ENCODE results near the gene SAMHD1. TPM values are rescaled to one million over a fixed set of nuclear protein-coding genes. Genes with fewer than 3 reads are reported as not detected.
"Not testable (repeated sequence)": the region's sequence is repeated elsewhere in the genome, so short reads cannot be mapped to it uniquely, and the experiment has no call there.

SAMHD1 gene
- total and polyA plus RNA-seq, 4 donors: 42.0 to 125 (median 45.2) TPM

- Histone ChIP-seq H3K36me3 (ENCODE audit: control insufficient read depth, insufficient read depth, low read length) (peaks cover 44% of the 10 kb centered on the region), H3K27me3 (ENCODE audit: control insufficient read depth, insufficient read depth, low read length) (no peaks in the 10 kb centered on the region), H3K4me3 (ENCODE audit: low read depth, low read length) (no peak overlapping the region), H3K27ac (ENCODE audit: low read depth, low read length) (no peak overlapping the region), H3K9me3 (ENCODE audit: control insufficient read depth, insufficient read depth, low read length) (no peaks in the 10 kb centered on the region), H3K4me1 (ENCODE audit: control insufficient read depth, insufficient read depth, low read length) (peaks cover 69% of the 10 kb centered on the region)
- WGBS (ENCODE audit: insufficient coverage): 99% methylated on average over 6 of the region's 6 CpGs
- DNase-seq (ENCODE audit: low read depth in 4 of 6, low spot score in 6 of 6): no peak
These were observed 100.7 kb downstream of the SAMHD1 start for GRCh38 chr20:36850759-36851158.

GRCh38 chr20:36849333-36850065 is 102.0 kb downstream of the SAMHD1 start:
- no peaks in the 10 kb centered on the region for H3K27me3 ChIP-seq (ENCODE audit: control insufficient read depth, insufficient read depth, low read length)
- no peak overlapping the region for H3K4me3 ChIP-seq (ENCODE audit: low read depth, low read length)
- no peak for DNase-seq (ENCODE audit: low read depth in 4 of 6, low spot score in 6 of 6)
- peaks cover 65% of the 10 kb centered on the region for H3K4me1 ChIP-seq (ENCODE audit: control insufficient read depth, insufficient read depth, low read length)
- H3K9me3 ChIP-seq (ENCODE audit: control insufficient read depth, insufficient read depth, low read length): no peaks in the 10 kb centered on the region
- H3K36me3 ChIP-seq (ENCODE audit: control insufficient read depth, insufficient read depth, low read length): peaks cover 38% of the 10 kb centered on the region
- 90% methylated on average over 6 of the region's 9 CpGs for WGBS (ENCODE audit: insufficient coverage)
- peak overlapping the region; percentile 25 for H3K27ac ChIP-seq (ENCODE audit: low read depth, low read length)

- no peak for DNase-seq (ENCODE audit: low read depth in 4 of 6, low spot score in 6 of 6)
- no peaks in the 10 kb centered on the region for H3K9me3 ChIP-seq (ENCODE audit: control insufficient read depth, insufficient read depth, low read length)
- peak overlapping the region; percentile 85 for H3K27ac ChIP-seq (ENCODE audit: low read depth, low read length)
- no peak overlapping the region for H3K4me3 ChIP-seq (ENCODE audit: low read depth, low read length)
- H3K36me3 ChIP-seq (ENCODE audit: control insufficient read depth, insufficient read depth, low read length): peaks cover 33% of the 10 kb centered on the region
- H3K27me3 ChIP-seq (ENCODE audit: control insufficient read depth, insufficient read depth, low read length): no peaks in the 10 kb centered on the region
- peaks cover 56% of the 10 kb centered on the region for H3K4me1 ChIP-seq (ENCODE audit: control insufficient read depth, insufficient read depth, low read length)
These were observed 102.8 kb downstream of the SAMHD1 start for GRCh38 chr20:36848677-36849076.

DNA sequence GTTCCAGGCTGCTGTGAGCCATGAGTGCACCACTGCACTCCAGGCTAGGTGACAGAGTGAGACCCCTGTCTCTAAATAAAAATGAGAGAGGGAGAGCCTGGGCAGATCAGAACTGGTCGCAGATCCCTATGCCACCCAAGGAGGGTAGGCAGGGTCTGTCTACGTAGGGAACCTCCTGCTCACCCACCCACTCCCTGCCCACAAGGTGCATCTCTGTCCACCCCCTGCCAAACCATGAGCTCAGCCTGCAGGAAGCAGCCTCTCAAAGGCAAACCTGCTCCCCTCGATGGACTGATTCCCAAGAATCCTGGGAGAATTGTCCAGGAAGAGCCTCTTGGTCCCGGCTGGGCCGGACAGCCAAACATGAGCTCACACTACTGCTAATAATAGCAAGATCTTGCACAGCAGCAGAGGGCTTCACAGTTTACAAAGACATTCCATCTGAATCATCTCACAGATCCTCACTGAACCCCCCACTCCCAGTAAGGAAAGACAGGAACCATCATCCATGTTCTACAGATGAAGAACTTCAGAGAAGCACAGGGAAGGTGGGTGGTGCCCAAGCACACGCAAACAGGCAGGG is 103.3 kb downstream of the SAMHD1 start:
- H3K27me3 ChIP-seq (ENCODE audit: control insufficient read depth, insufficient read depth, low read length): no peaks in the 10 kb centered on the region
- H3K4me1 ChIP-seq (ENCODE audit: control insufficient read depth, insufficient read depth, low read length): peaks cover 54% of the 10 kb centered on the region
- peak overlapping the region; percentile 85 for H3K27ac ChIP-seq (ENCODE audit: low read depth, low read length)
- DNase-seq (ENCODE audit: low read depth in 4 of 6, low spot score in 6 of 6): peak in 1 of 6 donors; percentile 57
- peaks cover 30% of the 10 kb centered on the region for H3K36me3 ChIP-seq (ENCODE audit: control insufficient read depth, insufficient read depth, low read length)
- H3K9me3 ChIP-seq (ENCODE audit: control insufficient read depth, insufficient read depth, low read length): no peaks in the 10 kb centered on the region
- 75% methylated on average over 4 of the region's 6 CpGs for WGBS (ENCODE audit: insufficient coverage)
- no peak overlapping the region for H3K4me3 ChIP-seq (ENCODE audit: low read depth, low read length)

DNA sequence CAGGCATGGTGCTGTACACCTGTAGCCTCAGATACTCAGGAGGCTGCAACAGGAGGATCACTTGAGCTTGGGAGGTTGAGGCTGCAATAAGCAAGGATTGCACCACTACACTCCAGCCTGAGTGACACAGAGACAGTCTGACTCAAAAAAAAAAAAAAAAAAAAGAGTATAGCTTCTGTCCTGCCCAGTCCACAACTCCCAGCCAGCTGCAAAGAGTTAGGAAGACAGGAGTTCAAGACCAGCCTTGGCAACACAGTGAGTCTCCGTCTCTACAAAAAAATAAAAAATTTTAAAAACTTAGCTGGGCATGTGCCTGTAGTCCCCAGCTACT is 103.8 kb downstream of the SAMHD1 start:
- WGBS (ENCODE audit: insufficient coverage): 80% methylated on average over 1 of the region's 1 CpG
- H3K4me1 ChIP-seq (ENCODE audit: control insufficient read depth, insufficient read depth, low read length): peaks cover 56% of the 10 kb centered on the region

DNA sequence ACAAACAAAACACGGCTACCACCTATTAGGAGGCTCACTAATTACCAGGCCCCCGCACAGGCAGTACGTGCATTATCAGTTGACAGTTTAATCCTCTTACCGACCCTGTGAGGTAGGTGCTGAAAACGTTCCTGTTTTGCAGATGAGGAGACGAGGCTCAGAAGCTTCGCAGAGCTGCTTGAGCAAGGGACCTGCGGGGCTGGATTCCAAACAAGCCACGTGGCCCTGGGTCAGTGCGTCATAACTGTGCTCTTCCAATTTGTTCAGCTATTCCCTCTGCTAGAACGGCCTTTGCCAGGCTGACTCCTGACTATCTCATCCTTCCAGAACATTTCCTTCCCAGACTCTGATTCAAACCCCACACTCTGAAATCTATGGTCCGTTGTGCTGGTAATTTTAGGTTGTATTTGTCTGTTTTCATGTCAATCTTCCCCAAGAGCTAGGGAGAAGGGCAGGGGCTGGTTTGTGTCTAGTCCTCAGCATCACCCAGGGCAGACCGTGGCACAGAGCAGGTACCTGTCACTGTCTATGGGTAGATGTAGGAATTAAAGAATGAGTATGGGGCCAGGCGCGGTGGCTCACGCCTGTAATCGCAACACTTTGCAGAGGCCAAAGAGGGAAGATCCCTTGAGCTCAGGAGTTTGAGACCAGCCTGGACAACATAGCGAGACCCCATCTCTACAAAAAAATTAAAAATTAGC is 104.3 kb downstream of the SAMHD1 start:
- no peak overlapping the region for H3K4me3 ChIP-seq (ENCODE audit: low read depth, low read length)
- peaks cover 27% of the 10 kb centered on the region for H3K36me3 ChIP-seq (ENCODE audit: control insufficient read depth, insufficient read depth, low read length)
- H3K27me3 ChIP-seq (ENCODE audit: control insufficient read depth, insufficient read depth, low read length): no peaks in the 10 kb centered on the region
- H3K4me1 ChIP-seq (ENCODE audit: control insufficient read depth, insufficient read depth, low read length): peaks cover 56% of the 10 kb centered on the region
- 62% methylated on average over 12 of the region's 18 CpGs for WGBS (ENCODE audit: insufficient coverage)
- no peak for DNase-seq (ENCODE audit: low read depth in 4 of 6, low spot score in 6 of 6)
- H3K9me3 ChIP-seq (ENCODE audit: control insufficient read depth, insufficient read depth, low read length): no peaks in the 10 kb centered on the region
- H3K27ac ChIP-seq (ENCODE audit: low read depth, low read length): peak overlapping the region; percentile 85

More for the DNA sequence above, 103.8 kb downstream of the SAMHD1 start:
- H3K36me3 ChIP-seq (ENCODE audit: control insufficient read depth, insufficient read depth, low read length): peaks cover 32% of the 10 kb centered on the region
- H3K4me3 ChIP-seq (ENCODE audit: low read depth, low read length): no peak overlapping the region
- H3K27ac ChIP-seq (ENCODE audit: low read depth, low read length): peak overlapping the region; percentile 85
- no peaks in the 10 kb centered on the region for H3K9me3 ChIP-seq (ENCODE audit: control insufficient read depth, insufficient read depth, low read length)
- no peak for DNase-seq (ENCODE audit: low read depth in 4 of 6, low spot score in 6 of 6)
- no peaks in the 10 kb centered on the region for H3K27me3 ChIP-seq (ENCODE audit: control insufficient read depth, insufficient read depth, low read length)

DNA sequence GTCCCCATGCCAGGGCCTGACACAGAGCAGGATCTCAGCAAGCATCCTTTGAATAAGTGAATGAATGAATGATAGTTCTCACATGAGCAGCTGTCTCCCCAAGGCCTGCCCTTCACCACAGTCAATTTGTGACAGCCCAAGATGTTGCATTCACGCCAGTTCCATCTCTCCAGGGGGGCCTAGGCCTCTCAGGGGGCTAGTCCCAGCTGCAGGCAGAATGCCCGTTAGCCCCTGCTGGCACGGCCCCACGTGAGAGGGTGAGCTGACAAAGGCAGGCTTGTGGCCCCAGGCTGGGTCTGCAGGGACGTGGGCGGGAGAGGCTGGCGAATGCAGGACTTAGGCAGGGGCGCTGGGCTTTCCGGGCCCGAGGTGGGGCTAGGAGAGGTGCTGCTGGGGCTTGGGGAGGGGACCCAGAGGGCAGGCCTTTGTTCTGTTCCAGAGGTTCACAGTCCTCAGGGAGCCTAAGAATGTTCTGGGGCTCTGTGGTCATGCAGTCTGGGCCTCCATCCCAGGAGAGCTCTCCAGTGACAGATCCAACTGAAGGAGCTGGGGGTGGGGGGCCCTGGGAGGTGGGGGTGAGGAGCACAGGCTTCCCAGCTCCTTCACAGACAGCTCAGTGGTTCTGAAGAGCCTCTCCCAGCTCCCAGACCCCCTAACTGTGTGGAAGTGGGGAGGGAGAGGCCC is 106.1 kb downstream of the SAMHD1 start:
- peaks cover 56% of the 10 kb centered on the region for H3K4me1 ChIP-seq (ENCODE audit: control insufficient read depth, insufficient read depth, low read length)
- H3K36me3 ChIP-seq (ENCODE audit: control insufficient read depth, insufficient read depth, low read length): peaks cover 28% of the 10 kb centered on the region
- no peak overlapping the region for H3K4me3 ChIP-seq (ENCODE audit: low read depth, low read length)
- DNase-seq (ENCODE audit: low read depth in 4 of 6, low spot score in 6 of 6): peak in 2 of 6 donors; percentile 80 to 91
- H3K27ac ChIP-seq (ENCODE audit: low read depth, low read length): peak overlapping the region; percentile 89
- no peaks in the 10 kb centered on the region for H3K9me3 ChIP-seq (ENCODE audit: control insufficient read depth, insufficient read depth, low read length)
- no peaks in the 10 kb centered on the region for H3K27me3 ChIP-seq (ENCODE audit: control insufficient read depth, insufficient read depth, low read length)
- WGBS (ENCODE audit: insufficient coverage): 19% methylated on average over 10 of the region's 10 CpGs

DNA sequence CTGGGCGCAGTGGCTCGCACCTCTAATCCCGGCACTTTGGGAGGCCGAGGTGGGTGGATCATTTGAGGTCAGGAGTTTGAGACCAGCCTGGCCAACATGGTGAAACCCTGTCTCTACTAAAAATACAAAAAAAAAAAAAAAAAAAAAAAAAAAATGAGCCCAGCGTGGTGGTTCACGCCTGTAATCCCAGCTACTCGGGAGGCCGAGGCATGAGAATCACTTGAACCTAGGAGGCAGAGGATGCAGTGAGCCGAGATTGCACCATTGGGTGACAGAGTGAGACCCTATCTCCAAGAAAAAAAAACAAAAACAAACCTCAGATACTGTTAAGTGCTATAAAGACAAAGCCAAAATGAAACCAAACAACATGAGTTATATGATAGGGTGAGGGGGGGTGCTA is 110.5 kb downstream of the SAMHD1 start:
- not testable (repeated sequence) for DNase-seq (ENCODE audit: low read depth in 4 of 6, low spot score in 6 of 6); H3K9me3 ChIP-seq (ENCODE audit: control insufficient read depth, insufficient read depth, low read length); H3K4me3 ChIP-seq (ENCODE audit: low read depth, low read length); H3K27me3 ChIP-seq (ENCODE audit: control insufficient read depth, insufficient read depth, low read length); H3K27ac ChIP-seq (ENCODE audit: low read depth, low read length)
- no CpG with 5 or more reads among the region's 9 CpGs for WGBS (ENCODE audit: insufficient coverage)
- H3K36me3 ChIP-seq (ENCODE audit: control insufficient read depth, insufficient read depth, low read length): peaks cover 52% of the 10 kb centered on the region
- peaks cover 32% of the 10 kb centered on the region for H3K4me1 ChIP-seq (ENCODE audit: control insufficient read depth, insufficient read depth, low read length)

All from spinal cord (tissue), 10 donors.